ENCODE data around the gene CIPC. TPM values are rescaled to one million over a fixed set of nuclear protein-coding genes. Genes with fewer than 3 reads are reported as not detected.

Gene CIPC
- total and polyA plus RNA-seq, 4 donors: 6.4 to 32.0 (median 18.6) TPM

DNA sequence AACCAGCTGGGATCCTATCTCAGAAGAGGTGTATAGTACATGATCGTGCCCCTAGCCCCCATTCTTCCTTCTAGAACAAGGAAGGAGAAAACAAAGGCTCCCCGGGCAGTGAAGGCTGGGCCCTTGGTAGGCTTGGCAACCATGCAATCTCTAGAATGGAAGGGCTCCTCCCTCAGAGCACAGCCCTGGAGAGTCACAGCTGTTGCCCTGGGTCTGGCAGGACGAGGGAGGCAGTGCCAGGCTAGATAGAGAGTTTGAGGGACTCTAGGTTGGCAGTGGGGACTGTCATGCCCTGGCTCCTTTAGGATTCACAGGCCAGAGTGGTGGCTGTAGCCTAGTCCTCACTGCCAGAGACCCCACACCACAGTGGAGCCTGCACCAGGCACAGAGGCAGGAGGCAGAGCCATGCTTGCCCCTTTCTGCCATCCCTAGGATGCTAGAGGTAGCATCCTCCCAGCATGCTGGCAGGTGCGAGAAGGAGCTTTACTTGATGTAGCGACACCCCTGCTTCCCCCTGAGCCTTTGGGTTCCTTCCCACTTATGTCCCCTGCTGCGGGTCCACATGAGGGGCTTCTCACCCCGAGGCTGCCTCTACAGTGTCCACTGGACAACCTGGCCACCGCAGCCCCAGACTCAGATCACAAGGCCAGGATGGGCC is 33.4 kb upstream of the CIPC start:
- H3K4me3 ChIP-seq: no peak overlapping the region
- H3K27me3 ChIP-seq (ENCODE audit: control insufficient read depth in 3 of 3, insufficient read depth in 3 of 3, low read length in 2 of 3): no peaks in the 10 kb centered on the region
- no peak overlapping the region for H3K27ac ChIP-seq (ENCODE audit: low read depth in 1 of 2, low read length in 1 of 2)
- no peaks in the 10 kb centered on the region for H3K36me3 ChIP-seq (ENCODE audit: control insufficient read depth in 4 of 4, insufficient read depth in 4 of 4, low read length in 4 of 4)
- H3K9me3 ChIP-seq (ENCODE audit: control insufficient read depth in 4 of 4, insufficient read depth in 3 of 4, low read length in 3 of 4): no peaks in the 10 kb centered on the region
- ATAC-seq (ENCODE audit: insufficient read depth, low FRiP score): no peak
- no peak for TF ChIP-seq CTCF (IDR thresholded peaks at IDR 0.05; ENCODE audit: control extremely low read depth, extremely low read depth)
- peaks cover 0 to 16% (median 0%) of the 10 kb centered on the region in 5 donors for H3K4me1 ChIP-seq (ENCODE audit: control insufficient read depth in 5 of 5, insufficient read depth in 5 of 5, low read length in 5 of 5)
- DNase-seq: no peak
- WGBS, 2 donors: 81 to 85% methylated on average over 8 of the region's 8 CpGs
- no peak overlapping the region for H3K9ac ChIP-seq (ENCODE audit: insufficient read depth in 1 of 2, low read length in 2 of 2)

DNA sequence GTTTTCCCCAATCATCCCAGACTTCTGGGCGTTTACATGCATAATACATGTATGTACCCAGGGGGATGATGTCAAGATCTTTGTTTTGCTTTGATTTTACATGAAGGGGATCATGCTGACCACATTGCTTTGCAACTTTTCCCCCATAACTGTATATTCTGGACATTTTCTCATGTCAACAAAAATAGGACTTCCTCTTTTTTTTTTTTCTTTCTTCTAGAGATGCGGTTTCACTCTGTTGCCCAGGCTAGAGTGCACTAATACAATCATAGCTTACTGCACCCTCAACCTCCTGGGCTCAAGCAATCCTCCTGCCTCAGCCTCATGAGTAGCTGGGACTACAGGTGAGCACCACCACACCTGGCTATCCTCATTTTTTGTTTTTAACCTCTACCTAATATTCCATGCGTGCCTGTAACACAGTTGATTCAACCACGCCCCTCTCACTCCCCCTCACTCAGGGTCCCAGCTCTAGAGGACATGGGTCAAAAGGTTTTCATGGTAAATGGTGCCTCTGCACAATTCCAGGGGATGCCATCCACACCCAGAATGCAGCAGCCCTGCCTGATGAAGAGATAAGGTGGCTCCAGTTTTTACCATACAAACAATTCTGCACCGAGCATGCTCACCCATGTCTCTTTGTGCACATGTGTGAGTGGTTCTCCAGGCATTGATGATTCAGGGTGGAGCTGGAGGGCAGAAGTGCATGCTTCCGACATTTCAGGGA is 32.0 kb upstream of the CIPC start:
- Histone ChIP-seq H3K36me3 (ENCODE audit: control insufficient read depth in 4 of 4, insufficient read depth in 4 of 4, low read length in 4 of 4) (no peaks in the 10 kb centered on the region), H3K9ac (ENCODE audit: insufficient read depth in 1 of 2, low read length in 2 of 2) (no peak overlapping the region), H3K27me3 (ENCODE audit: control insufficient read depth in 3 of 3, insufficient read depth in 3 of 3, low read length in 2 of 3) (no peaks in the 10 kb centered on the region), H3K9me3 (ENCODE audit: control insufficient read depth in 4 of 4, insufficient read depth in 3 of 4, low read length in 3 of 4) (no peaks in the 10 kb centered on the region), H3K4me1 (ENCODE audit: control insufficient read depth in 5 of 5, insufficient read depth in 5 of 5, low read length in 5 of 5) (peaks cover 0 to 23% (median 0%) of the 10 kb centered on the region in 5 donors), H3K4me3 (no peak overlapping the region), H3K27ac (ENCODE audit: low read depth in 1 of 2, low read length in 1 of 2) (no peak overlapping the region)
- no peak for ATAC-seq (ENCODE audit: insufficient read depth, low FRiP score)
- WGBS, 2 donors: 71 to 76% methylated on average over 6 of the region's 6 CpGs
- no peak for DNase-seq
- no peak for TF ChIP-seq CTCF (IDR thresholded peaks at IDR 0.05; ENCODE audit: control extremely low read depth, extremely low read depth)

DNA sequence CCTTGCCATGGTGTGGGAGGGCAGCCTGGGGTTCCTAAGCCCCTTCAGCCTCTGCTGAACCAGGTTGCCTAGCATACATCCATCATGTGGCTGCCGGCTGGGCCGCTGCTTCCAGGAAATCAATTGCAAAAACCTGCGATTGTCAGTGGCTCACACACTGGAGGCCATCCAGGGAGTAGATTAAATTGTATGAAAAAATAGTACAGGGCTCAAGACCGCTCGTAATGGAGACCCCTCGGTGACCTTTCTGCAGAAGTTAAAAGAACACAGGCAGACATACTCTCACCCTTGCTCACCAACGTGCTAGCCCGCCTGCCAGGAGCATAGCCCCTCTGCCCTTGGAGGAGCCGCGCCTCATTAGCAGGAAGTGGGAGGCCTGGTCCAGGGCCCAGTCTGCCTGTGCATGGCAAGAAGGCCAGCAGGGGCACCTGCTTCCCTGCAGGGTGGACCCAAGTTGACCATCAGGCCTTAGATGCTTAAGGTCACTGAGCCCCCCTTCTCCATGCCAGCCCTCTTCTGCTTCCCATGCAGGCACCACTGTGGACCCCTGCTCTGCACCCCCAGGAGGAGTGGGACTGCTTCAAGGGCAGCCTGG is 31.4 kb upstream of the CIPC start:
- ATAC-seq (ENCODE audit: insufficient read depth, low FRiP score): no peak
- WGBS, 2 donors: 49 to 57% methylated on average over 10 of the region's 10 CpGs

More for the DNA sequence above, 31.4 kb upstream of the CIPC start:
- H3K4me3 ChIP-seq: no peak overlapping the region
- H3K9me3 ChIP-seq (ENCODE audit: control insufficient read depth in 4 of 4, insufficient read depth in 3 of 4, low read length in 3 of 4): no peaks in the 10 kb centered on the region
- no peaks in the 10 kb centered on the region for H3K27me3 ChIP-seq (ENCODE audit: control insufficient read depth in 3 of 3, insufficient read depth in 3 of 3, low read length in 2 of 3)
- no peak overlapping the region for H3K27ac ChIP-seq (ENCODE audit: low read depth in 1 of 2, low read length in 1 of 2)
- H3K4me1 ChIP-seq (ENCODE audit: control insufficient read depth in 5 of 5, insufficient read depth in 5 of 5, low read length in 5 of 5): peaks cover 0 to 23% (median 0%) of the 10 kb centered on the region in 5 donors
- no peak overlapping the region for H3K9ac ChIP-seq (ENCODE audit: insufficient read depth in 1 of 2, low read length in 2 of 2)
- TF ChIP-seq CTCF (IDR thresholded peaks at IDR 0.05; ENCODE audit: control extremely low read depth, extremely low read depth): no peak
- no peaks in the 10 kb centered on the region for H3K36me3 ChIP-seq (ENCODE audit: control insufficient read depth in 4 of 4, insufficient read depth in 4 of 4, low read length in 4 of 4)
- DNase-seq: no peak

Measured in lung (tissue), 12 donors.